ENCODE measurements around the gene GJD3.

- TF ChIP-seq, protein P1, sequence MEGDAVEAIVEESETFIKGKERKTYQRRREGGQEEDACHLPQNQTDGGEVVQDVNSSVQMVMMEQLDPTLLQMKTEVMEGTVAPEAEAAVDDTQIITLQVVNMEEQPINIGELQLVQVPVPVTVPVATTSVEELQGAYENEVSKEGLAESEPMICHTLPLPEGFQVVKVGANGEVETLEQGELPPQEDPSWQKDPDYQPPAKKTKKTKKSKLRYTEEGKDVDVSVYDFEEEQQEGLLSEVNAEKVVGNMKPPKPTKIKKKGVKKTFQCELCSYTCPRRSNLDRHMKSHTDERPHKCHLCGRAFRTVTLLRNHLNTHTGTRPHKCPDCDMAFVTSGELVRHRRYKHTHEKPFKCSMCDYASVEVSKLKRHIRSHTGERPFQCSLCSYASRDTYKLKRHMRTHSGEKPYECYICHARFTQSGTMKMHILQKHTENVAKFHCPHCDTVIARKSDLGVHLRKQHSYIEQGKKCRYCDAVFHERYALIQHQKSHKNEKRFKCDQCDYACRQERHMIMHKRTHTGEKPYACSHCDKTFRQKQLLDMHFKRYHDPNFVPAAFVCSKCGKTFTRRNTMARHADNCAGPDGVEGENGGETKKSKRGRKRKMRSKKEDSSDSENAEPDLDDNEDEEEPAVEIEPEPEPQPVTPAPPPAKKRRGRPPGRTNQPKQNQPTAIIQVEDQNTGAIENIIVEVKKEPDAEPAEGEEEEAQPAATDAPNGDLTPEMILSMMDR (IDR thresholded peaks at IDR 0.05): no peak
- TF ChIP-seq POLR2A (IDR thresholded peaks at IDR 0.05): no peak
Measured at GRCh38 chr17:40402668-40403067, 38.1 kb upstream of the GJD3 start.
